B cell (primary cell): Measurements from ENCODE around the gene EXOC6.

Experiments
- EZH2 ChIP-seq: IDR thresholded peaks from 2 replicates; pipeline ENCODE4 v1.6.1; 2012; ENCODE audit warnings: borderline replicate concordance, low read depth, mild to moderate bottlenecking, moderate library complexity, low read length; ENCODE audit not compliant: insufficient read depth, poor library complexity, severe bottlenecking
- TF ChIP-seq, protein P1 (sequence below): fragments of 200-600 bp; IDR thresholded peaks from one replicate; pipeline ENCODE4 v1.8.0; 2022; ENCODE audit warnings: antibody characterized with exemption, mild to moderate bottlenecking

DNA sequence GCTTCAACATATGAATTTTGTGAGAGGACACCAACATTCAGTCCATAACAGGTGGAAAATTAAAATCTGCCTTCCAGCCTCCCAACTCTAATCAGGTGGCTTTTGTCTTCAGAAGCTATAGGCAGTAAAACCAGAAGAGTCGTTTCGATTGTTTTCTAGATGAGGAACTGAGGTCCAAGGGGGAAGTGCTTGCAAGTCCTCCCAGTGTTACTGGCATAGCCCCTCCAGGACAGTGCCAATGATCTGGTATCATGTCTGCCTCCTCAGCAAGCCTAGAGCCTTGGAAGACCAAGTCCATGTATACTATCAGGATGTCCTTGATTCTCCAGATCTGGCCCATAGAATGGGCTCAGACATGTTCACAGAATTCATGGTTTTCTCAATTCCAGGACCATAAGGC lies 242.3 kb downstream of the EXOC6 start:
- TF ChIP-seq, protein P1, sequence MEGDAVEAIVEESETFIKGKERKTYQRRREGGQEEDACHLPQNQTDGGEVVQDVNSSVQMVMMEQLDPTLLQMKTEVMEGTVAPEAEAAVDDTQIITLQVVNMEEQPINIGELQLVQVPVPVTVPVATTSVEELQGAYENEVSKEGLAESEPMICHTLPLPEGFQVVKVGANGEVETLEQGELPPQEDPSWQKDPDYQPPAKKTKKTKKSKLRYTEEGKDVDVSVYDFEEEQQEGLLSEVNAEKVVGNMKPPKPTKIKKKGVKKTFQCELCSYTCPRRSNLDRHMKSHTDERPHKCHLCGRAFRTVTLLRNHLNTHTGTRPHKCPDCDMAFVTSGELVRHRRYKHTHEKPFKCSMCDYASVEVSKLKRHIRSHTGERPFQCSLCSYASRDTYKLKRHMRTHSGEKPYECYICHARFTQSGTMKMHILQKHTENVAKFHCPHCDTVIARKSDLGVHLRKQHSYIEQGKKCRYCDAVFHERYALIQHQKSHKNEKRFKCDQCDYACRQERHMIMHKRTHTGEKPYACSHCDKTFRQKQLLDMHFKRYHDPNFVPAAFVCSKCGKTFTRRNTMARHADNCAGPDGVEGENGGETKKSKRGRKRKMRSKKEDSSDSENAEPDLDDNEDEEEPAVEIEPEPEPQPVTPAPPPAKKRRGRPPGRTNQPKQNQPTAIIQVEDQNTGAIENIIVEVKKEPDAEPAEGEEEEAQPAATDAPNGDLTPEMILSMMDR: no peak
- TF ChIP-seq EZH2: no peak
